SK-N-SH treated with all-trans-retinoic acid at 6 μM for 48 hours (cell line): ENCODE results near the gene MARCHF9.

ENCODE experiments used
- ATAC-seq: fragments of 200-7000 bp; cut with Tn5 transposase; 3 replicates; pipeline ENCODE4 v1.9.1; 2020; ENCODE audit warnings: mild to moderate bottlenecking, moderate library complexity
- ARNTL ChIP-seq: fragments of 450-650 bp; formaldehyde crosslinking; IDR thresholded peaks from 2 replicates; pipeline ENCODE4 v1.5.0; 2020; ENCODE audit warnings: low read depth, mild to moderate bottlenecking, moderate library complexity, borderline replicate concordance
- BACH2 ChIP-seq: fragments of 250-450 bp; sonication (Bioruptor Pico); IDR thresholded peaks from 2 replicates; pipeline ENCODE4 v1.9.0; 2021; ENCODE audit warnings: mild to moderate bottlenecking, borderline replicate concordance
- CSDC2 ChIP-seq: fragments of 250-450 bp; sonication (Bioruptor Pico); IDR thresholded peaks from 2 replicates; pipeline ENCODE4 v1.5.0; 2020; ENCODE audit warnings: mild to moderate bottlenecking, moderate library complexity
- ESRRG ChIP-seq: fragments of 250-450 bp; sonication (Bioruptor Pico); IDR thresholded peaks from 2 replicates; pipeline ENCODE4 v1.6.1; 2021; ENCODE audit warnings: mild to moderate bottlenecking
- GLIS3 ChIP-seq: fragments of 250-450 bp; sonication (Bioruptor Pico); IDR thresholded peaks from 2 replicates; pipeline ENCODE4 v1.5.0; 2020; ENCODE audit warnings: mild to moderate bottlenecking, moderate library complexity
- OSR1 ChIP-seq: fragments of 250-450 bp; sonication (Bioruptor Pico); IDR thresholded peaks from 2 replicates; pipeline ENCODE4 v1.8.0; 2022; ENCODE audit warnings: moderate library complexity, mild to moderate bottlenecking, inconsistent platforms
- PPARA ChIP-seq: fragments of 250-450 bp; sonication (Bioruptor Pico); IDR thresholded peaks from 2 replicates; pipeline ENCODE4 v1.5.0; 2020; ENCODE audit warnings: mild to moderate bottlenecking, borderline replicate concordance
- RARB ChIP-seq: fragments of 250-450 bp; sonication (Bioruptor Pico); IDR thresholded peaks from 2 replicates; pipeline ENCODE4 v1.8.0; 2021; ENCODE audit warnings: mild to moderate bottlenecking, moderate library complexity
- SNAI2 ChIP-seq: fragments of 250-450 bp; sonication (Bioruptor Pico); IDR thresholded peaks from 2 replicates; pipeline ENCODE4 v1.5.0; 2020; ENCODE audit warnings: mild to moderate bottlenecking, moderate library complexity
- TCF4 ChIP-seq: fragments of 250-450 bp; sonication (Bioruptor Pico); IDR thresholded peaks from 2 replicates; pipeline ENCODE4 v1.8.0; 2021; ENCODE audit warnings: mild to moderate bottlenecking, moderate library complexity, borderline replicate concordance
- TOX ChIP-seq: fragments of 250-450 bp; sonication (Bioruptor Pico); IDR thresholded peaks from 2 replicates; pipeline ENCODE4 v1.8.0; 2021; ENCODE audit warnings: mild to moderate bottlenecking, moderate library complexity, borderline replicate concordance
- ZC3H10 ChIP-seq: fragments of 250-450 bp; sonication (Bioruptor Pico); IDR thresholded peaks from 2 replicates; pipeline ENCODE4 v1.5.1; 2021; ENCODE audit warnings: mild to moderate bottlenecking, moderate library complexity
- ZFP3 ChIP-seq: fragments of 250-450 bp; sonication (Bioruptor Pico); IDR thresholded peaks from 2 replicates; pipeline ENCODE4 v1.5.0; 2020; ENCODE audit warnings: mild to moderate bottlenecking, moderate library complexity
- ZFP30 ChIP-seq: fragments of 450-650 bp; formaldehyde crosslinking; IDR thresholded peaks from 2 replicates; pipeline ENCODE4 v1.5.0; 2022; ENCODE audit warnings: mild to moderate bottlenecking, moderate library complexity
- ZNF565 ChIP-seq: fragments of 450-650 bp; formaldehyde crosslinking; conservative IDR thresholded peaks from 2 replicates; pipeline ENCODE4 v1.5.0; 2020; ENCODE audit warnings: low read depth, mild to moderate bottlenecking, moderate library complexity
- ZNF70 ChIP-seq: fragments of 450-650 bp; formaldehyde crosslinking; IDR thresholded peaks from 2 replicates; pipeline ENCODE4 v1.5.0; 2020; ENCODE audit warnings: mild to moderate bottlenecking, moderate library complexity
- ZNF8 ChIP-seq: fragments of 450-650 bp; formaldehyde crosslinking; IDR thresholded peaks from 2 replicates; pipeline ENCODE4 v1.5.0; 2020; ENCODE audit warnings: mild to moderate bottlenecking, moderate library complexity
- TF ChIP-seq, protein P1 (sequence below): fragments of 250-450 bp; sonication (Bioruptor Pico); IDR thresholded peaks from 2 replicates; pipeline ENCODE4 v1.5.1; 2020; ENCODE audit warnings: low read depth, mild to moderate bottlenecking, moderate library complexity
- TF ChIP-seq, protein P2 (sequence below): fragments of 250-450 bp; sonication (Bioruptor Pico); IDR thresholded peaks from 2 replicates; pipeline ENCODE4 v1.8.0; 2020; ENCODE audit warnings: mild to moderate bottlenecking, moderate library complexity, borderline replicate concordance
- TF ChIP-seq, protein P3 (sequence below): fragments of 250-450 bp; sonication (Bioruptor Pico); IDR thresholded peaks from 2 replicates; pipeline ENCODE4 v1.5.1; 2021; ENCODE audit warnings: mild to moderate bottlenecking, moderate library complexity
- TF ChIP-seq, protein P4 (sequence below): fragments of 250-450 bp; sonication (Bioruptor Pico); IDR thresholded peaks from 2 replicates; pipeline ENCODE4 v1.5.0; 2020; ENCODE audit warnings: mild to moderate bottlenecking, moderate library complexity

MARCHF9 gene

DNA sequence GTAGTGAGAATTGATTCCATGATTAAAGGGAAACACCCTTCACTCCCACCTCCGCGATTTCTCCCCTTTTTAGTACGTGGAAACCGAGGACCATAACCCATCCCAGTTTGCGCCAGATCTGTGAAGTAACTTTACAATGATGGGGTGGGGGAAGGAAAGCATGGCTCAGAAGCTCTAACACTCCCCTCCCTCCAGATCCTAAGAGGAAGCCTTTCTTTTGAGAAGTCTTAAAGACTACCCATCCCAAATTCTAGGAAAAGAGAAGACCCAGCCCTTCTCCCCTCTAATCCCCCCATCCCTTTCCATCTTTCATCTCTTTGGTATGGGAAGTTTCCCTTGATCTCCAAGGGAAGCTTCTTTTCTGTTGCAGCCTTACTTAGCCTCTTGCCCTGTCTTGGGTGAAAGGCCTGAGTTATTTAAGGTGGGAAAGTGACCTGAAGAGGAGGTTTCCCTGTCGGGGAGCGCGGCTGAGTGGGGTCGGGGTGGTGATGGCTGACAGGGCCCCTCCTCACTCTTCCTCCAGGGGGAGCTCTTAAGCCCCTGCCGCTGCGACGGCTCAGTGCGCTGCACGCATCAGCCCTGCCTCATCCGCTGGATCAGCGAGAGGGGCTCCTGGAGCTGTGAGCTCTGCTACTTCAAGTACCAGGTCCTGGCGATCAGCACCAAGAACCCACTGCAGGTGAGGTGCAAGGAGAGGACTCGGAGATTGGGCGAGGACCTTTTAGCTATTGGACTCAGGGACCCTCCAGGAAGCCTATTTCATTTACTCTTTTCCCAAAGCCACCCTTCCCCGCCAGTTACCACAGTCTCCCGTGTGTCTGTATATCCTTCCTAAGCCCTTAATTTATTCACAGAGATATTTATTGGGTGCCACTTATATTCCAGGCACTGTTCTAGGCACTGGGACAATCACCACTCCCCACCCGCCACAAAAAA lies 1.8 kb downstream of the MARCHF9 start:
- ATAC-seq = no peak
- TF ChIP-seq, protein P1, sequence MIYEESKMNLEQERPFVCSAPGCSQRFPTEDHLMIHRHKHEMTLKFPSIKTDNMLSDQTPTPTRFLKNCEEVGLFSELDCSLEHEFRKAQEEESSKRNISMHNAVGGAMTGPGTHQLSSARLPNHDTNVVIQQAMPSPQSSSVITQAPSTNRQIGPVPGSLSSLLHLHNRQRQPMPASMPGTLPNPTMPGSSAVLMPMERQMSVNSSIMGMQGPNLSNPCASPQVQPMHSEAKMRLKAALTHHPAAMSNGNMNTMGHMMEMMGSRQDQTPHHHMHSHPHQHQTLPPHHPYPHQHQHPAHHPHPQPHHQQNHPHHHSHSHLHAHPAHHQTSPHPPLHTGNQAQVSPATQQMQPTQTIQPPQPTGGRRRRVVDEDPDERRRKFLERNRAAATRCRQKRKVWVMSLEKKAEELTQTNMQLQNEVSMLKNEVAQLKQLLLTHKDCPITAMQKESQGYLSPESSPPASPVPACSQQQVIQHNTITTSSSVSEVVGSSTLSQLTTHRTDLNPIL (CRISPR knock-in tag) = no peak
- TF ChIP-seq ZNF565 (no peak), SNAI2 (CRISPR knock-in tag) (no peak), TOX (CRISPR knock-in tag) (no peak), ZNF8 (CRISPR knock-in tag) (no peak), GLIS3 (CRISPR knock-in tag) (no peak), ZNF70 (CRISPR knock-in tag) (no peak), RARB (CRISPR knock-in tag) (no peak), ESRRG (CRISPR knock-in tag) (no peak), ZFP3 (no peak), BACH2 (CRISPR knock-in tag) (no peak), OSR1 (CRISPR knock-in tag) (no peak), PPARA (CRISPR knock-in tag) (no peak), TCF4 (no peak), CSDC2 (CRISPR knock-in tag) (no peak)
- TF ChIP-seq, protein P2, sequence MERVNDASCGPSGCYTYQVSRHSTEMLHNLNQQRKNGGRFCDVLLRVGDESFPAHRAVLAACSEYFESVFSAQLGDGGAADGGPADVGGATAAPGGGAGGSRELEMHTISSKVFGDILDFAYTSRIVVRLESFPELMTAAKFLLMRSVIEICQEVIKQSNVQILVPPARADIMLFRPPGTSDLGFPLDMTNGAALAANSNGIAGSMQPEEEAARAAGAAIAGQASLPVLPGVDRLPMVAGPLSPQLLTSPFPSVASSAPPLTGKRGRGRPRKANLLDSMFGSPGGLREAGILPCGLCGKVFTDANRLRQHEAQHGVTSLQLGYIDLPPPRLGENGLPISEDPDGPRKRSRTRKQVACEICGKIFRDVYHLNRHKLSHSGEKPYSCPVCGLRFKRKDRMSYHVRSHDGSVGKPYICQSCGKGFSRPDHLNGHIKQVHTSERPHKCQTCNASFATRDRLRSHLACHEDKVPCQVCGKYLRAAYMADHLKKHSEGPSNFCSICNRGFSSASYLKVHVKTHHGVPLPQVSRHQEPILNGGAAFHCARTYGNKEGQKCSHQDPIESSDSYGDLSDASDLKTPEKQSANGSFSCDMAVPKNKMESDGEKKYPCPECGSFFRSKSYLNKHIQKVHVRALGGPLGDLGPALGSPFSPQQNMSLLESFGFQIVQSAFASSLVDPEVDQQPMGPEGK (CRISPR knock-in tag) = no peak

DNA sequence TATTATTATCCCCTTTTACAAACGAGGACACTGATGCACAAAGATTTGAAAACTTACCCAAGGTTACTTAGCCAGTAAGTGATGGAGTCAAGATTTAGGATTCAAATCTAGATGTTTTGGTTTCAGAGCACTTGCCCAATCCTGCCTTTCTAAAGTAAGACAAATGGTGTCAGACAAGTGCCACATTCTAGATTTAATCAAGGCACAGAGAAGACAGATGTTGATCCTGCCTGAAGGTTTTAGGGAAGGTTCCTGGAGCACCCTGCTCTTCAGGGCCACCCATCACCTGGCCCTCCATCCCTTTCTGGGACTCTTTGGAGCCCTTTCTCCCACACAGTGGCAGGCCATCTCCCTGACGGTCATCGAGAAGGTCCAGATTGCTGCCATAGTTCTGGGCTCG lies 2.9 kb downstream of the MARCHF9 start:
- no peak for ATAC-seq
- TF ChIP-seq TCF4 (no peak), ZNF565 (no peak), ZC3H10 (no peak), SNAI2 (CRISPR knock-in tag) (no peak)

DNA sequence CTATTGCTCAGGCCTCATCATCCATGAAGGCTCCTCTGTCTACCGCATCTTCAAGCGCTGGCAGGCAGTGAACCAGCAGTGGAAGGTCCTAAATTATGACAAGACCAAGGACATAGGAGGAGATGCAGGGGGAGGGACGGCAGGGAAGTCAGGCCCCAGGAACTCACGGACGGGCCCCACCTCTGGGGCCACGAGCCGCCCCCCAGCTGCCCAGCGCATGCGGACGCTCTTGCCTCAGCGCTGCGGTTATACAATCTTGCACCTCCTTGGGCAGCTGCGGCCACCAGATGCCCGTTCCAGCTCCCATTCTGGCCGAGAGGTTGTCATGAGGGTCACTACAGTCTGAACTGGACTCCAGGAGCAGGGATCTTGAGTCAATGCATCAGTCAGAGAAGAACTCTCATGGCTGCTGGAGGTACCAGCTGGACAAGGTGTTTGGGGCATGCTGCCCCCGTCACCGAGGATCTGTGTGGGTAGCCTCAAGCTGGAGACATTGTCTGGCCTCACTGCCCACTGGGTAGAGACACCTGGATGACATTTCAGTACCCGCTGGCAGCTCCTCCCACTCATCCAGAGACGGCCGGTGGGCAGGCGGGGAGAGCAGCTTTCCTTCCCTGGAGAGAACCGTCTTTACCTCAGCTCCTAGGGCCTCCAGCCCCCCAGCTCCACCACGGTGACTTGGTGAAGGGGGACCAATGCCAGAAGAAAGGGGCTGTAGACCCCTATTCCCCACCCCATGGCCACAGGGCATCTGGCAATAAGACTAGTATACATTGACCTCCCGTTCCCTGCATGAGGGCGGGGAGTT lies 3.9 kb downstream of the MARCHF9 start:
- ATAC-seq = no peak

More for the DNA sequence above, 3.9 kb downstream of the MARCHF9 start:
- TF ChIP-seq, protein P3, sequence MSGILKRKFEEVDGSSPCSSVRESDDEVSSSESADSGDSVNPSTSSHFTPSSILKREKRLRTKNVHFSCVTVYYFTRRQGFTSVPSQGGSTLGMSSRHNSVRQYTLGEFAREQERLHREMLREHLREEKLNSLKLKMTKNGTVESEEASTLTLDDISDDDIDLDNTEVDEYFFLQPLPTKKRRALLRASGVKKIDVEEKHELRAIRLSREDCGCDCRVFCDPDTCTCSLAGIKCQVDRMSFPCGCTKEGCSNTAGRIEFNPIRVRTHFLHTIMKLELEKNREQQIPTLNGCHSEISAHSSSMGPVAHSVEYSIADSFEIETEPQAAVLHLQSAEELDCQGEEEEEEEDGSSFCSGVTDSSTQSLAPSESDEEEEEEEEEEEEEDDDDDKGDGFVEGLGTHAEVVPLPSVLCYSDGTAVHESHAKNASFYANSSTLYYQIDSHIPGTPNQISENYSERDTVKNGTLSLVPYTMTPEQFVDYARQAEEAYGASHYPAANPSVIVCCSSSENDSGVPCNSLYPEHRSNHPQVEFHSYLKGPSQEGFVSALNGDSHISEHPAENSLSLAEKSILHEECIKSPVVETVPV (CRISPR knock-in tag) = no peak
- TF ChIP-seq GLIS3 (CRISPR knock-in tag) = no peak
- no peak for TF ChIP-seq ZFP30 (CRISPR knock-in tag)
- no peak for TF ChIP-seq CSDC2 (CRISPR knock-in tag)
- TF ChIP-seq, protein P4, sequence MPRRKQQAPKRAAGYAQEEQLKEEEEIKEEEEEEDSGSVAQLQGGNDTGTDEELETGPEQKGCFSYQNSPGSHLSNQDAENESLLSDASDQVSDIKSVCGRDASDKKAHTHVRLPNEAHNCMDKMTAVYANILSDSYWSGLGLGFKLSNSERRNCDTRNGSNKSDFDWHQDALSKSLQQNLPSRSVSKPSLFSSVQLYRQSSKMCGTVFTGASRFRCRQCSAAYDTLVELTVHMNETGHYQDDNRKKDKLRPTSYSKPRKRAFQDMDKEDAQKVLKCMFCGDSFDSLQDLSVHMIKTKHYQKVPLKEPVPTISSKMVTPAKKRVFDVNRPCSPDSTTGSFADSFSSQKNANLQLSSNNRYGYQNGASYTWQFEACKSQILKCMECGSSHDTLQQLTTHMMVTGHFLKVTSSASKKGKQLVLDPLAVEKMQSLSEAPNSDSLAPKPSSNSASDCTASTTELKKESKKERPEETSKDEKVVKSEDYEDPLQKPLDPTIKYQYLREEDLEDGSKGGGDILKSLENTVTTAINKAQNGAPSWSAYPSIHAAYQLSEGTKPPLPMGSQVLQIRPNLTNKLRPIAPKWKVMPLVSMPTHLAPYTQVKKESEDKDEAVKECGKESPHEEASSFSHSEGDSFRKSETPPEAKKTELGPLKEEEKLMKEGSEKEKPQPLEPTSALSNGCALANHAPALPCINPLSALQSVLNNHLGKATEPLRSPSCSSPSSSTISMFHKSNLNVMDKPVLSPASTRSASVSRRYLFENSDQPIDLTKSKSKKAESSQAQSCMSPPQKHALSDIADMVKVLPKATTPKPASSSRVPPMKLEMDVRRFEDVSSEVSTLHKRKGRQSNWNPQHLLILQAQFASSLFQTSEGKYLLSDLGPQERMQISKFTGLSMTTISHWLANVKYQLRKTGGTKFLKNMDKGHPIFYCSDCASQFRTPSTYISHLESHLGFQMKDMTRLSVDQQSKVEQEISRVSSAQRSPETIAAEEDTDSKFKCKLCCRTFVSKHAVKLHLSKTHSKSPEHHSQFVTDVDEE (CRISPR knock-in tag) = no peak
- no peak for TF ChIP-seq ZFP3
- no peak for TF ChIP-seq ZNF8 (CRISPR knock-in tag)
- TF ChIP-seq ARNTL (CRISPR knock-in tag) = no peak
- TF ChIP-seq PPARA (CRISPR knock-in tag) = no peak
- TF ChIP-seq ZC3H10 = no peak
- no peak for TF ChIP-seq ZNF70 (CRISPR knock-in tag)
